ENCODE measurements around the gene MAPK8IP1.
A peak's percentile ranks its signal among the peaks of the same experiment; 100 is the strongest.
"Not testable (repeated sequence)": the region's sequence is repeated elsewhere in the genome, so short reads cannot be mapped to it uniquely, and the experiment has no call there.

Gene MAPK8IP1

GRCh38 chr11:45885274-45885920 is at the start of gene MAPK8IP1:
MAPK8IP1 (plus strand) TSS chr11:45885651; CDS start chr11:45885821, 170 bp downstream.
- DNase-seq (ENCODE audit: low read depth, low spot score): peak; percentile 43
- peak within 1 kb of the TSS; percentile 78 for H3K9ac ChIP-seq (ENCODE audit: insufficient read length, low read depth)

GRCh38 chr11:45839204-45839603 is 46.2 kb upstream of the MAPK8IP1 start:
- no peak overlapping the region for H3K9ac ChIP-seq (ENCODE audit: insufficient read length, low read depth)
- no peak overlapping the region for H3K4me3 ChIP-seq (ENCODE audit: insufficient read length, low read depth)
- peaks cover 6% of the 10 kb centered on the region for H3K27me3 ChIP-seq (ENCODE audit: insufficient read depth, insufficient read length)
- H3K36me3 ChIP-seq (ENCODE audit: insufficient read depth, insufficient read length, low read length): no peaks in the 10 kb centered on the region
- DNase-seq (ENCODE audit: low read depth, low spot score): no peak
- H3K4me1 ChIP-seq (ENCODE audit: insufficient read depth, insufficient read length): no peaks in the 10 kb centered on the region
- no peaks in the 10 kb centered on the region for H3K9me3 ChIP-seq (ENCODE audit: insufficient read depth, low read length)
- no peak for TF ChIP-seq ZNF274 (IDR thresholded peaks at IDR 0.05; ENCODE audit: low read depth, low read length)
- no peak for TF ChIP-seq YY1 (IDR thresholded peaks at IDR 0.05; ENCODE audit: insufficient read depth, insufficient read length)
- no peak for TF ChIP-seq SUZ12 (IDR thresholded peaks at IDR 0.05; ENCODE audit: extremely low read depth, insufficient read depth, insufficient read length)

More at GRCh38 chr11:45885274-45885920, at the start of gene MAPK8IP1:
- Histone ChIP-seq H3K4me1 (ENCODE audit: insufficient read depth, insufficient read length) (peaks cover 8% of the 10 kb centered on the region), H3K4me3 (ENCODE audit: insufficient read length, low read depth) (peak within 1 kb of the TSS; percentile 63), H3K36me3 (ENCODE audit: insufficient read depth, insufficient read length, low read length) (peaks cover 17% of the 10 kb centered on the region), H3K27me3 (ENCODE audit: insufficient read depth, insufficient read length) (peaks cover 29% of the 10 kb centered on the region), H3K9me3 (ENCODE audit: insufficient read depth, low read length) (no peaks in the 10 kb centered on the region)
- no peak for TF ChIP-seq YY1 (IDR thresholded peaks at IDR 0.05; ENCODE audit: insufficient read depth, insufficient read length)
- TF ChIP-seq SUZ12 (IDR thresholded peaks at IDR 0.05; ENCODE audit: extremely low read depth, insufficient read depth, insufficient read length): no peak
- no peak for TF ChIP-seq ZNF274 (IDR thresholded peaks at IDR 0.05; ENCODE audit: low read depth, low read length)

- not testable (repeated sequence) for DNase-seq (ENCODE audit: low read depth, low spot score); H3K9ac ChIP-seq (ENCODE audit: insufficient read length, low read depth)
Measured at GRCh38 chr11:45840251-45840650, 45.2 kb upstream of the MAPK8IP1 start.

GRCh38 chr11:45843158-45843924 is 42.1 kb upstream of the MAPK8IP1 start:
- Histone ChIP-seq H3K4me3 (ENCODE audit: insufficient read length, low read depth) (no peak overlapping the region), H3K9ac (ENCODE audit: insufficient read length, low read depth) (no peak overlapping the region)

More at GRCh38 chr11:45840251-45840650, 45.2 kb upstream of the MAPK8IP1 start:
- not testable (repeated sequence) for H3K9me3 ChIP-seq (ENCODE audit: insufficient read depth, low read length); H3K4me1 ChIP-seq (ENCODE audit: insufficient read depth, insufficient read length); H3K4me3 ChIP-seq (ENCODE audit: insufficient read length, low read depth); H3K36me3 ChIP-seq (ENCODE audit: insufficient read depth, insufficient read length, low read length)
- H3K27me3 ChIP-seq (ENCODE audit: insufficient read depth, insufficient read length): peaks cover 10% of the 10 kb centered on the region

GRCh38 chr11:45844822-45845578 is 40.5 kb upstream of the MAPK8IP1 start:
- no peak overlapping the region for H3K4me3 ChIP-seq (ENCODE audit: insufficient read length, low read depth)
- DNase-seq (ENCODE audit: low read depth, low spot score): no peak

More at GRCh38 chr11:45843158-45843924, 42.1 kb upstream of the MAPK8IP1 start:
- Histone ChIP-seq H3K36me3 (ENCODE audit: insufficient read depth, insufficient read length, low read length) (no peaks in the 10 kb centered on the region), H3K27me3 (ENCODE audit: insufficient read depth, insufficient read length) (peaks cover 28% of the 10 kb centered on the region), H3K9me3 (ENCODE audit: insufficient read depth, low read length) (no peaks in the 10 kb centered on the region), H3K4me1 (ENCODE audit: insufficient read depth, insufficient read length) (no peaks in the 10 kb centered on the region)
- peak; percentile 76 for DNase-seq (ENCODE audit: low read depth, low spot score)
- TF ChIP-seq YY1 (IDR thresholded peaks at IDR 0.05; ENCODE audit: insufficient read depth, insufficient read length) (no peak), SUZ12 (IDR thresholded peaks at IDR 0.05; ENCODE audit: extremely low read depth, insufficient read depth, insufficient read length) (no peak), ZNF274 (IDR thresholded peaks at IDR 0.05; ENCODE audit: low read depth, low read length) (no peak)

GRCh38 chr11:45846174-45846675 is 39.2 kb upstream of the MAPK8IP1 start:
- Histone ChIP-seq H3K27me3 (ENCODE audit: insufficient read depth, insufficient read length) (peaks cover 28% of the 10 kb centered on the region), H3K9me3 (ENCODE audit: insufficient read depth, low read length) (no peaks in the 10 kb centered on the region), H3K4me1 (ENCODE audit: insufficient read depth, insufficient read length) (no peaks in the 10 kb centered on the region), H3K9ac (ENCODE audit: insufficient read length, low read depth) (no peak overlapping the region), H3K4me3 (ENCODE audit: insufficient read length, low read depth) (no peak overlapping the region), H3K36me3 (ENCODE audit: insufficient read depth, insufficient read length, low read length) (no peaks in the 10 kb centered on the region)
- no peak for DNase-seq (ENCODE audit: low read depth, low spot score)
- TF ChIP-seq YY1 (IDR thresholded peaks at IDR 0.05; ENCODE audit: insufficient read depth, insufficient read length): no peak
- no peak for TF ChIP-seq ZNF274 (IDR thresholded peaks at IDR 0.05; ENCODE audit: low read depth, low read length)
- TF ChIP-seq SUZ12 (IDR thresholded peaks at IDR 0.05; ENCODE audit: extremely low read depth, insufficient read depth, insufficient read length): no peak

More at GRCh38 chr11:45844822-45845578, 40.5 kb upstream of the MAPK8IP1 start:
- TF ChIP-seq ZNF274 (IDR thresholded peaks at IDR 0.05; ENCODE audit: low read depth, low read length): no peak
- no peak for TF ChIP-seq YY1 (IDR thresholded peaks at IDR 0.05; ENCODE audit: insufficient read depth, insufficient read length)
- no peak for TF ChIP-seq SUZ12 (IDR thresholded peaks at IDR 0.05; ENCODE audit: extremely low read depth, insufficient read depth, insufficient read length)
- Histone ChIP-seq H3K4me1 (ENCODE audit: insufficient read depth, insufficient read length) (no peaks in the 10 kb centered on the region), H3K36me3 (ENCODE audit: insufficient read depth, insufficient read length, low read length) (no peaks in the 10 kb centered on the region), H3K9ac (ENCODE audit: insufficient read length, low read depth) (no peak overlapping the region), H3K27me3 (ENCODE audit: insufficient read depth, insufficient read length) (peaks cover 28% of the 10 kb centered on the region), H3K9me3 (ENCODE audit: insufficient read depth, low read length) (no peaks in the 10 kb centered on the region)
